Left ventricle myocardium inferior (tissue), 1 donor: ENCODE measurements around the gene TRPM1. TPM values are rescaled to one million over a fixed set of nuclear protein-coding genes. Genes with fewer than 3 reads are reported as not detected.

Experiments
- DNase-seq: peaks from one replicate; pipeline ENCODE4 v3.0.0-alpha.2; 2020
- H3K27ac ChIP-seq: fragments of 200-600 bp; replicated peaks from 2 replicates; pipeline ENCODE4 v1.8.0; 2021
- H3K27me3 ChIP-seq: fragments of 200-600 bp; 2 replicates; pipeline ENCODE4 v1.8.0; 2021; ENCODE audit warnings: low read depth
- H3K36me3 ChIP-seq: fragments of 200-600 bp; 2 replicates; pipeline ENCODE4 v1.8.0; 2021
- H3K4me1 ChIP-seq: fragments of 200-600 bp; 2 replicates; pipeline ENCODE4 v1.8.0; 2021
- H3K4me3 ChIP-seq: fragments of 200-600 bp; 2 replicates; pipeline ENCODE4 v1.8.0; 2021; ENCODE audit warnings: mild to moderate bottlenecking, moderate library complexity
- H3K9me3 ChIP-seq: fragments of 200-600 bp; replicated peaks from 2 replicates; pipeline ENCODE4 v1.8.0; 2021
- CTCF ChIP-seq: fragments of 200-600 bp; IDR thresholded peaks from 2 replicates; pipeline ENCODE4 v1.8.0; 2021; ENCODE audit warnings: antibody characterized with exemption, mild to moderate bottlenecking, borderline replicate concordance
- intact Hi-C: fragments of 100-400 bp; cut with micrococcal nuclease; formaldehyde crosslinking; loops from one replicate; pipeline ENCODE4 v1.11.0; 2022
- total RNA-seq: library from RNA; stranded (reverse); fragmentation: NEBNext Ultra II Directional; extraction: Animal tissue kit (Norgen Biotek cat#: 25700); gene quantifications from one replicate; pipeline ENCODE4 v1.2.1, GENCODE V29; 2021
- donor health status: DM: no; HTN: yes; CAD: no; lungs with severe emphysema.

The TRPM1 gene
- total RNA-seq, 1 donor from 2014 or later = not detected

- no peak overlapping the region for H3K4me3 ChIP-seq
- H3K27ac ChIP-seq = no peak overlapping the region
- no peaks in the 10 kb centered on the region for H3K36me3 ChIP-seq
- H3K27me3 ChIP-seq = no peaks in the 10 kb centered on the region
- H3K9me3 ChIP-seq = peaks cover 28% of the 10 kb centered on the region
- no peak for TF ChIP-seq CTCF
- intact Hi-C loops = no loop called here
- DNase-seq = no peak
- no peaks in the 10 kb centered on the region for H3K4me1 ChIP-seq
These were observed 15.0 kb upstream of the TRPM1 start for GRCh38 chr15:31116423-31117030.

- intact Hi-C loops = no loop called here
These were observed 9.6 kb upstream of the TRPM1 start for GRCh38 chr15:31111091-31111647.

GRCh38 chr15:31108836-31109235 is 7.3 kb upstream of the TRPM1 start:
- Histone ChIP-seq H3K27me3 (no peaks in the 10 kb centered on the region), H3K36me3 (no peaks in the 10 kb centered on the region), H3K4me3 (no peak overlapping the region), H3K9me3 (peaks cover 3% of the 10 kb centered on the region), H3K27ac (no peak overlapping the region), H3K4me1 (no peaks in the 10 kb centered on the region)
- no peak for DNase-seq
- TF ChIP-seq CTCF = no peak
- intact Hi-C loops = no loop called here

More at GRCh38 chr15:31111091-31111647, 9.6 kb upstream of the TRPM1 start:
- Histone ChIP-seq H3K4me3 (no peak overlapping the region), H3K4me1 (no peaks in the 10 kb centered on the region), H3K36me3 (no peaks in the 10 kb centered on the region), H3K27ac (no peak overlapping the region), H3K9me3 (peaks cover 16% of the 10 kb centered on the region), H3K27me3 (no peaks in the 10 kb centered on the region)
- DNase-seq = no peak
- no peak for TF ChIP-seq CTCF

- H3K4me3 ChIP-seq = no peak overlapping the region
- intact Hi-C loops = no loop called here
- H3K27ac ChIP-seq = no peak overlapping the region
- peaks cover 4% of the 10 kb centered on the region for H3K27me3 ChIP-seq
- H3K9me3 ChIP-seq = peaks cover 3% of the 10 kb centered on the region
- no peak for TF ChIP-seq CTCF
- DNase-seq = no peak
- H3K36me3 ChIP-seq = no peaks in the 10 kb centered on the region
- no peaks in the 10 kb centered on the region for H3K4me1 ChIP-seq
These were observed 5.2 kb upstream of the TRPM1 start for GRCh38 chr15:31106495-31107300.

- no peak for TF ChIP-seq CTCF
- no peak overlapping the region for H3K4me3 ChIP-seq
- H3K9me3 ChIP-seq = peaks cover 3% of the 10 kb centered on the region
- peaks cover 4% of the 10 kb centered on the region for H3K27me3 ChIP-seq
- no peaks in the 10 kb centered on the region for H3K4me1 ChIP-seq
- DNase-seq = no peak
- intact Hi-C loops = loop anchor here (5.0 kb wide), 1 partner anchor 217 kb away; no protein-coding TSS in a partner anchor
- no peak overlapping the region for H3K27ac ChIP-seq
- H3K36me3 ChIP-seq = no peaks in the 10 kb centered on the region
These were observed 2.5 kb upstream of the TRPM1 start for GRCh38 chr15:31104003-31104402.
